Measurements from ENCODE around the gene EMC10. TPM values are rescaled to one million over a fixed set of nuclear protein-coding genes. Genes with fewer than 3 reads are reported as not detected.
A peak's percentile ranks its signal among the peaks of the same experiment; 100 is the strongest.

EMC10 gene
- total RNA-seq, 1 donor from 2014 or later = 98.8 TPM

GRCh38 chr19:50477751-50478515, 1.6 kb downstream of the EMC10 start:
- no peak for DNase-seq
- H3K27me3 Mint-ChIP-seq (ENCODE audit: unreplicated experiment) = peaks cover 14% of the 10 kb centered on the region
- H3K4me3 Mint-ChIP-seq (ENCODE audit: unreplicated experiment) = peak overlapping the region; percentile 95
- H3K4me1 Mint-ChIP-seq (ENCODE audit: low read depth, unreplicated experiment) = peaks cover 3% of the 10 kb centered on the region
- no peak for TF ChIP-seq CTCF (IDR thresholded peaks at IDR 0.05; ENCODE audit: partially characterized antibody, unreplicated experiment)
- H3K36me3 Mint-ChIP-seq (ENCODE audit: unreplicated experiment) = peaks cover 8% of the 10 kb centered on the region
- H3K27ac Mint-ChIP-seq (ENCODE audit: unreplicated experiment) = peak overlapping the region; percentile 6
- peaks cover 13% of the 10 kb centered on the region for H3K9me3 Mint-ChIP-seq (ENCODE audit: unreplicated experiment)

GRCh38 chr19:50478901-50479715, 2.8 kb downstream of the EMC10 start:
- no peak overlapping the region for H3K27ac Mint-ChIP-seq (ENCODE audit: unreplicated experiment)
- H3K9me3 Mint-ChIP-seq (ENCODE audit: unreplicated experiment) = peaks cover 13% of the 10 kb centered on the region
- H3K36me3 Mint-ChIP-seq (ENCODE audit: unreplicated experiment) = peaks cover 8% of the 10 kb centered on the region
- peak; percentile 43 for TF ChIP-seq CTCF (IDR thresholded peaks at IDR 0.05; ENCODE audit: partially characterized antibody, unreplicated experiment)
- no peak overlapping the region for H3K4me3 Mint-ChIP-seq (ENCODE audit: unreplicated experiment)
- peak; percentile 67 for DNase-seq
- H3K27me3 Mint-ChIP-seq (ENCODE audit: unreplicated experiment) = peaks cover 14% of the 10 kb centered on the region
- H3K4me1 Mint-ChIP-seq (ENCODE audit: low read depth, unreplicated experiment) = peaks cover 3% of the 10 kb centered on the region

GRCh38 chr19:50479761-50480251, 3.5 kb downstream of the EMC10 start:
- Mint-ChIP-seq H3K4me3 (ENCODE audit: unreplicated experiment) (no peak overlapping the region), H3K36me3 (ENCODE audit: unreplicated experiment) (peaks cover 8% of the 10 kb centered on the region)

GRCh38 chr19:50480281-50481111, 4.2 kb downstream of the EMC10 start:
- Mint-ChIP-seq H3K27ac (ENCODE audit: unreplicated experiment) (no peak overlapping the region), H3K27me3 (ENCODE audit: unreplicated experiment) (peaks cover 9% of the 10 kb centered on the region), H3K4me3 (ENCODE audit: unreplicated experiment) (no peak overlapping the region), H3K4me1 (ENCODE audit: low read depth, unreplicated experiment) (peaks cover 3% of the 10 kb centered on the region), H3K9me3 (ENCODE audit: unreplicated experiment) (peaks cover 8% of the 10 kb centered on the region), H3K36me3 (ENCODE audit: unreplicated experiment) (peaks cover 8% of the 10 kb centered on the region)
- peak; percentile 10 for DNase-seq
- TF ChIP-seq CTCF (IDR thresholded peaks at IDR 0.05; ENCODE audit: partially characterized antibody, unreplicated experiment) = no peak

More at GRCh38 chr19:50479761-50480251, 3.5 kb downstream of the EMC10 start:
- Mint-ChIP-seq H3K9me3 (ENCODE audit: unreplicated experiment) (peaks cover 13% of the 10 kb centered on the region), H3K4me1 (ENCODE audit: low read depth, unreplicated experiment) (peaks cover 3% of the 10 kb centered on the region), H3K27me3 (ENCODE audit: unreplicated experiment) (peaks cover 14% of the 10 kb centered on the region), H3K27ac (ENCODE audit: unreplicated experiment) (no peak overlapping the region)
- peak; percentile 8 for DNase-seq
- no peak for TF ChIP-seq CTCF (IDR thresholded peaks at IDR 0.05; ENCODE audit: partially characterized antibody, unreplicated experiment)

All from glutamatergic neuron (in vitro differentiated cells).